HG02798 (cell line): ENCODE results near the gene NEU4.
A peak's percentile ranks its signal among the peaks of the same experiment; 100 is the strongest.
"Not testable (repeated sequence)": the region's sequence is repeated elsewhere in the genome, so short reads cannot be mapped to it uniquely, and the experiment has no call there.

Source experiments
- ATAC-seq: cut with Tn5 transposase; IDR thresholded peaks from one replicate; pipeline ENCODE4 v1.9.1; 2021; ENCODE audit warnings: mild to moderate bottlenecking; ENCODE audit not compliant: unreplicated experiment, poor library complexity

NEU4 gene

DNA sequence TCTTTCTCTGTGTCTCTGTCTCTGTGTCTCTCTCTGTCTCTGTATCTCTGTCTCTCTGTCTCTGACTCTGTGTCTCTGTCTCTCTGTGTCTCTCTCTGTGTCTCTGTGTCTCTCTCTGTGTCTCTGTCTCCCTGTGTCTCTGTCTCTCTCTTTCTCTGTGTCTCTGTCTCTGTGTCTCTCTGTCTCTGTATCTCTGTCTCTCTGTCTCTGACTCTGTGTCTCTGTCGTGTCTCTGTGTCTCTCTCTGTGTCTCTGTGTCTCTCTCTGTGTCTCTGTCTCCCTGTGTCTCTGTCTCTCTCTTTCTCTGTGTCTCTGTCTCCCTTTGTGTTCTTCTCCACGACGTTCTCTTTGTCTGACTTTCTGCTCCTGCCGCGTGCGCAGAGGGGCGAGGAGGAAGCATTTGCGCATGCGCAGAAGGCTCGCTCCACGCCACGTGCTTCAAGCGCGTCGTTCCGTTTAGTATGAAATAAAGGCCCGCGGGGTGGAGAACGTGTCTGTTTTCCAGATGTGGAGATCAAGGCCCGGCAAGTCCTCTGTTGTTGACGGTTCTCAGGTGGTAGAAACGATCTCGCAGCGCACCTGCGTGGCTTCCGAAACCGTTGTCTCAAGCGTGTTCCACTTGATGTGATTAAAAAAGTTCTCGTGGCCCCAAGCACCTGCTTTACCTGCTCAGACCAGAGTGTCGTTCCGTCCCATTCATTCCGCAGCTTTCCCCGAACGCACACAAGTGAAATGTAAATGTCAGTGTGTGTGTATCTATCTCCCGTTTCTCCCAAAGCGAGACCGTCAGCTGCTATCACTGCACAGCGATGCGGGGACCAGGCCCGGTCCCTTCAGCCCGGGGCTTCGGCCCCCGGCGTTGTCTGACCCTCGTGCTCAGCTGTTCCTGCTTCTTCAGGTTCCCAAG, 14.8 kb downstream of the NEU4 start:
- not testable (repeated sequence) for ATAC-seq

- no peak for ATAC-seq
Measured at GRCh38 chr2:241827394-241827793, 18.4 kb downstream of the NEU4 start.

DNA sequence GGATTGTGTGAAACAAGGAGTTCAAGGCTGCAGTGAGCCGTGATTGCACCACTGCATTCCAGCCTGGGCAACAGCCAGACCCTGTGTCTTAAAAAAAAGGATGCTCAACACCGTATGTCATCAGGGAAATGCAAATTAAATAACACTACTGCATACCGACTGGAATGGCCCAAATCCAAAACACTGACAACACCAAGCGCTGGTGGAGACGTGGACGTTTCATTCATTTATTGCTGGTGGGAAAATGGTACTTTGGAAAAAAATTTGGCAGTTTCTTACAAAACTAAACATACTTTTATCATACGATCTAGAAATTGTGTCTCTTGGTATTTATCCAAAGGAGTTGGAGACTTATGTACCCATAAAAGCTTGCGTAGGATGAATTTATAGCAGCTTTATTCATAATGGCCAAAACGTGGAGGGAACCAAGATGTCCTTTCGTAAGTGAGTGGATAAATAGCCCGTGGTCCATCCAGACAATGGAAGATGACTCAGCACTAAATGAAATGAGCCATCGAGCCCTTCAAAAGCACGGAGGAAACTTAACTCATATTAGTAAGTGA, 24.2 kb downstream of the NEU4 start:
- ATAC-seq = no peak

DNA sequence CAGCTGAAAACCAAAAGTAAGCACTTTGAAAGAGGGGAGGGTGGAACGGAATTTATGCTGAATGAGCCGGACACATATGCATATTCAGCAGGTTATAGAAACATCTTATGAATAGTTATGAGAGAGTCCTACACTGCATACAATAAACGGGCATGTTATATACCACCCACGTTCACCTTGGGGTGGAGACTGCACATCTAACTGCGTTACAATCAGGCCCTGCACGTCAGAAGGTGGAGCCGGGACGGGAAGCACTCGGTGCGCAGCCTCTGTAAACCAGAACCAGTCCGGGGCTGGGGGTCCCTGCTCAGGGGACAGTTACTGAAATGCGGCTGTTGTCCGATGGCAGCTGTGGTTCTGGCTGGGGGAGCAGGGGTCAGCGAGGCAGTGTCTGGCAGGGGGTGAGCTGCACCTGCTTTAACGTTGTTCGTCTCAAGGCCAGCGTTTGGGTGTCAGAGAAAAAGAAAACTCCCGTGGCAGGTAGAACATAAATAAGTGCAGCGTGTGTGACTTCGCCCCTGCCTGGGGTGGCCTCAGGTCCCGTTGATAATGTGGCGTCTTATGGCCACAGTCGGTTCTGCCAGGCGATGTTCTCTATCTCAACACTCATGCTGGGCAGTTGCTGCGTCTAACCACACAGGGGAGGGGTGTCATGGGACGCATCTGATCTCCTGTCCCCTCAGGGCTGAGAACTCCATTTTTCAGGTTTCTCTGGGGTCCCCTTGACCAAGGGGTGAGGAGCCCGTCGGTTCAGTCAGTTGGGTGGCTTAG, 24.9 kb downstream of the NEU4 start:
- not testable (repeated sequence) for ATAC-seq

DNA sequence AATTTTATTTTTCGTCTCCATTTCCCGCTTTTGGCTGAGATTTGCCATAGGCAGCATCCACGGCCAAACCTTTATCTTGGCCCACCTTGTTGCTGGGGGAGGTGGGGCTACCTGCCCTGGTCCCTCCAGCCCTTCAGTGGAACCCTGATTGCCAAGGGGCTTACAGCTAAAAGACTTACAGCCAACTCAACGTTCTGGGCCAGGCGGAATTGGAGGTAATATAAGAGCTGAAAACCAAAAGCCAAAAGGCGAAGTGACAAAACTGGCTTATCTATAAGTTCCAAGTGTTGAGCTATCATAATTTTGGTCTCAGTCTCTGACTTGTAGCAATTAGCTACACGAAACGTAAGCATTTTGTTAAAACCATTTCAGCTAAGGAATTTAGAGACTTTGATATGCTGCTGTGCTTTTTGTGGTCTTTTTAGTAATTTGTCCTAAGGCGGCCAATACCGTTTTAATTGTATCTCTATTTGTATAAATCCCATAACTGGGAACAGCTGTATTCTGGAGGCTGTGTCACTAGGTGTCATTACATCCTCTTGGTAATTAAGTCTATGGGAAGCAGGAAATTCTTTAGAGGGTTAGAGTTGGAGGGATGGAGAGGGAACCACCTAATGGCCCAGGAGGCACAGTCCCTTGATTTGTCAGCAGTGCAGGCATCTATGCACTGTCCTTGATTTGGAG, 25.7 kb downstream of the NEU4 start:
- no peak for ATAC-seq

DNA sequence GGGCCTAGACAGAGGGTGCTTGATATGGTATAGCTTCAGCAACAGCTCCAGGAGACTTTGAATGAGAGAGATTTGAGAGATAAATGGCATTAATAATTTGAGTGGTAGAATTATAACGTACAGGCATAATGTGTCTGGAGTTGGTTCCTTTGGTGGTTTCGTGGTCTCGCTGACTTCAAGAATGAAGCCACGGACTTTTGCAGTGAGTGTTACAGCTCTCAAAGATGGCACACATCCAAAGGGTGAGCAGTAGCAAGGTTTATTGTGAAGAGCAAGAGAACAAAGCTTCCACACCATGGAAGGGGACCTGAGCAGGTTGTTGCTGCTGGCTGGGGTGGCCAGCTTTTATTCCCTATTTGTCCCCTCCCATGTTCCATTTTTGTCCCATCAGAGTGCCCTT, 26.6 kb downstream of the NEU4 start:
- no peak for ATAC-seq

- no peak for ATAC-seq
Measured at GRCh38 chr2:241836292-241836691, 27.3 kb downstream of the NEU4 start.

- ATAC-seq = no peak
Measured at GRCh38 chr2:241837197-241837965, 28.4 kb downstream of the NEU4 start.

- ATAC-seq = no peak
Measured at GRCh38 chr2:241841181-241842066, 32.4 kb downstream of the NEU4 start.

- ATAC-seq = no peak
Measured at GRCh38 chr2:241842067-241842415, 33.0 kb downstream of the NEU4 start.

GRCh38 chr2:241842620-241843211, 33.7 kb downstream of the NEU4 start:
- ATAC-seq = peak; percentile 48

DNA sequence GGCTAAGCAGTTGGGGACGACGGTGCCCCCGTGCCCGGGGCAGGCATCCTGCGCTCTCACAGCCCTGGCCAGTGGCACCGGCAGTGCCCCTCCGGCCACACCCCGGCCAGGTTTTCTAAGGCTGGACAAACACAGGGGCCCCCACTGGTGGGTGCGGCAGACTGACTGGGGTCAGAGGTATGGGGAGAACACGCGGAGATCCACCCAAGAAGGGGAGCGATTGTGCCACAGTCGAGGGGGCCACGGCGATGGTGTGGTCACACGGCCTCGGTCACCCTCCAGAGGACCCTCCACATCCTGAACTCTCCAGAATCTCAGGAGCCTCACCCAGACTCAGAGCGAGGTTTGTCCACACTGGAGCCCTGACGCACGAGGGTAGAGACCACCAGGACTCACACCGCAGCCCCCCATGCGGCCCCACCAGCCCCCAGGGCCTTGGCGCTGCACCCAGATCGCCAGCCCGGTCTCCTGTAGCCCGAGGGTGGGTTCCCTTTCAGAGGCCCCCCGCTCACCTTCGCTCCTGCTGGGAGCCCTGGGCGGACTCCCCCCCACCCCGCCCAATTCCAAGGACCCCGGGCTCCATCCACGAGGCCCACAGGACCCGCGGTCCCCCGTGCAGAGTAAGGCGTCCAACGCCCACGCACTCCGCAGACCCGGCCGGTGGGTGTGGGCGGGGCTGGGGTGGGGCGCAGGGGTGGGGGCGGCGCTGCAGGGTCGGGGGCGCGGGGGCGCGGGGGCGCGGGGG, 34.5 kb downstream of the NEU4 start:
- ATAC-seq = no peak

GRCh38 chr2:241844066-241844728, 35.2 kb downstream of the NEU4 start:
- ATAC-seq = peak; percentile 76

DNA sequence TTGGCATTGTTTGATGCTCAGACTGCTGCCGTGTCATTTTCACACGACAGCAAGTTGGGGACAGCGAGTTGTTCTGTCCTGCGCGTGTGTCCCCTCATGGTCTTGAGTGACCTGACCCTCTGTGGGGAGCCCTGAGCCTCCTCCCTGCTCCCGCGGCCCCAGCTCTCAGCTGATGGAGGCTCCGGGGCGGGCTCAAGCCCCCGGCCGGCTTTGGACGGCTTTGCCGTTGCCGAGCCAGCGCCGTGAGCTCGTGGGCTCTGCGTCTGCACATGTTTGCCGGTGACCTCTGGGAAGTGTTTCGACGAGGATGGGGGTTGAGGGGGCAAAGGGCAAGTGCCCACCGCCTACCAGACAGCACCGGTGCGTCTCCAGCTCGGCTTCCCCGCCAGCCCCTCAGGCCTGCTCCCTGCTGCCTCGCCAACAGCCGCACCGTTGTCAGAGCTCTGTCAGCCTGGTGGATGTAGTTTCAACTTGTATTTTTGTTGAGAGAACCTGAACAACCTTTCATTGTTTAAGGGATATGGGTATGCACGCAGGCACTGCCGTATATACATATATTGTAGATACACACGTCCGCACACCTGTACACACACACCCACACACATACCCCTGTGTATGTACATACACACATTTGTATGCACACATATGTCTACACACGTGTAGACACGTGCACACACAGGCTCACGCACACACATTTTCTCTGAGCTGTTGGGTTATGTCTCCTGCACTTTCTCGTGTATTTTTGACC, 36.0 kb downstream of the NEU4 start:
- no peak for ATAC-seq

DNA sequence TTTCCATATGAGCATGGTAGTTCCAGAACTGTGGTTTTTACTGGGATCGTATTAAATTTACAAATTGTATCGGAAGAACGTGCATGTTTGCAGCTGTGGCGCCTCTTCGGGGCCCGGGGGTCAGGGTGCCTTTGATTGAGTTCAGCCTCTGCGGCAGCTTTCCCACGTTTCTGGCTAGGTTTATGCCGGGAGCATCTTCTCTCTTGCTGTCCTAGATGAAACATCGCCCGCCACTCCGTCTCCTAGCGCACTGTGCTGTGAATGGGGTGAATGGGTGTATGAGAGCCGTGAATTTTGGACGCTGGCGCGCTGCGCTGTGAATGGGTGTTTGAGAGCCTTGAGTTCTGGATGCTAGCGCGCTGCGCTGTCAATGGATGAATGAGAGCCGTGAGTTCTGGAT, 37.4 kb downstream of the NEU4 start:
- ATAC-seq = no peak

DNA sequence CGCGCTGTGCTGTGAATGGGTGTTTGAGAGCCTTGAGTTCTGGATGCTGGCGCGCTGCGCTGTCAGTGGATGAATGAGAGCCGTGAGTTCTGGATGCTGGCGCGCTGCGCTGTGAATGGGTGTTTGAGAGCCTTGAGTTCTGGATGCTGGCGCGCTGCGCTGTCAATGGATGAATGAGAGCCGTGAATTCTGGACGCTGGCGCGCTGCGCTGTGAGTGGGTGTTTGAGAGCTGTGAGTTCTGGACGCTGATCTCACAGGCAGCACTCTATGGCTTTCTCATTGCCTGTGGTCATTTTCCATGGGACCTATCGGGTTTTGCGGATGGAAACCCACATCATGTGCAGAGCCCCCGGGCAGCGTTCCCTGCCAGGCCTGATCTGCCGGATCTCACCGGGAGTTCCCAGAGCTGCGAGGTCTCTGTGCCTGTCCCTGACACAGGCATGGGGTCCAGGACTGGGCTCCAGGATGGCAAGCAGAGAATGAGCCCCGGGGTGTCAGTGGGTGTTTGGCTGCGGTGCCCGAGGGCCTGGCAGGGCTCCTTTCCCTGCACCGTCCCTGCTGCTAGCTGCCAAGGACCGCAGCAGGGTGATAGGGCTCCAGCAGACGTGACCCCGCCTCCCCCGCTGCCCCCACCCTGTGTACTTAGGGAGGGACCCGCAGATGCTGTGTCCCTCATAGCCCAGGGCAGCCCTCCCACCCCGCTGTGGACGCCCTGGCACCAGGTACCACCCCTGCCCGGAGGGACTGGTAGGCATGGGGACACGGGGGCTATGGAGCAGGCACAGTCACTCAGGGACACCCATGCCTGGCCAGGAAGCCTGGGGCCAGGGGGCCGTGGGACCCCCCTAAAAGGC, 40.0 kb downstream of the NEU4 start:
- no peak for ATAC-seq
